ENCODE results near the gene PAPPA2.

PAPPA2 gene

DNA sequence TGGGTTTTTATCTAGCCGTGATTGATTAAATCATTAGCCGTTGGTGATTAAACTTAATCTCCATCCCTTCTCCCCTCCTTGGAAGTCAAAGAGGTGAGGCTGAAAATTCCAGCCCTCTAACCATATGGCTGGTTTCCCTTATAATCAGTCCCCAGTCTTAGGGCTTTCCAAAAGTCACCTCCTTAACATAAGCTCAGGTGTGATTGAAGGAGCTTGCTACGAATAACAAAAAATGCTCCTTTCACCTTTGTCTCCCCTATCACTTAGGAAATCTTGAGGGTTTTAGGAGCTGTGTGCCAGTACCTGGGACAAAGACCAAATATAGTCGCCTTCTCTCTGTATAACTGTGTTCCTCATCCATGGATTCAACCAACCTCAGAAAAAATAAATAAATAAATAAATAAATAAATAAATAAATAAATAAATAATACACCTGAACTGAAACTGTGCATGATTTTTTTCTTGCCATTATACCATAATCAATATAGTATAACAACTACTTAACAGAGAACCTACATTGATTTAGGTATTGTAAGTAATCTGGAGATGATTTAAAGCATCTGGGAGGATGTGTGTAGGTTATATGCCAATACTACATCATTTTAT lies 82.2 kb downstream of the PAPPA2 start:
- TF ChIP-seq, protein P1, sequence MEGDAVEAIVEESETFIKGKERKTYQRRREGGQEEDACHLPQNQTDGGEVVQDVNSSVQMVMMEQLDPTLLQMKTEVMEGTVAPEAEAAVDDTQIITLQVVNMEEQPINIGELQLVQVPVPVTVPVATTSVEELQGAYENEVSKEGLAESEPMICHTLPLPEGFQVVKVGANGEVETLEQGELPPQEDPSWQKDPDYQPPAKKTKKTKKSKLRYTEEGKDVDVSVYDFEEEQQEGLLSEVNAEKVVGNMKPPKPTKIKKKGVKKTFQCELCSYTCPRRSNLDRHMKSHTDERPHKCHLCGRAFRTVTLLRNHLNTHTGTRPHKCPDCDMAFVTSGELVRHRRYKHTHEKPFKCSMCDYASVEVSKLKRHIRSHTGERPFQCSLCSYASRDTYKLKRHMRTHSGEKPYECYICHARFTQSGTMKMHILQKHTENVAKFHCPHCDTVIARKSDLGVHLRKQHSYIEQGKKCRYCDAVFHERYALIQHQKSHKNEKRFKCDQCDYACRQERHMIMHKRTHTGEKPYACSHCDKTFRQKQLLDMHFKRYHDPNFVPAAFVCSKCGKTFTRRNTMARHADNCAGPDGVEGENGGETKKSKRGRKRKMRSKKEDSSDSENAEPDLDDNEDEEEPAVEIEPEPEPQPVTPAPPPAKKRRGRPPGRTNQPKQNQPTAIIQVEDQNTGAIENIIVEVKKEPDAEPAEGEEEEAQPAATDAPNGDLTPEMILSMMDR (IDR thresholded peaks at IDR 0.05; ENCODE audit: control insufficient read depth, extremely low read depth, insufficient read depth) = no peak
- H3K4me3 ChIP-seq (ENCODE audit: low read depth, low read length) = no peak overlapping the region
- no peak for DNase-seq (ENCODE audit: low read depth)

DNA sequence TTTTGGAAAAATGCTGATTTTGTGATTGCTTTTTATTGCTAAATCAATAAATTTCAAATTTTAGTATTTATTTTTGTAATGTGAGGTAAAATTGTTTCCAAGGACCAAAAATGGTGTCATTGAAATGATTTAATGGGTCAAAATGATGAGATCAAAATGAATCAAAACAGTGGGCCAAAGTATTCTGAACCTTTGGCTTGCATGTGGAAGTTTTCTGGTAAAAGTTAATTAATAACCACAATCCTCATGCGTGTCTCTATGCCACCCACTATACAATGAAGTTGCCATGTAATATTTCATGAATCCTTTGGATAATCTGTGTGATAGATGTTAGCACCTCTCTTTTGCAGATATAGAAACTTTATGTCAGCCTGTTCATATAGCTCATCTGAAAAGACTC lies 83.8 kb downstream of the PAPPA2 start:
- TF ChIP-seq, protein P1 (IDR thresholded peaks at IDR 0.05; ENCODE audit: control insufficient read depth, extremely low read depth, insufficient read depth) = no peak
- no peak for DNase-seq (ENCODE audit: low read depth)
- H3K4me3 ChIP-seq (ENCODE audit: low read depth, low read length) = no peak overlapping the region

DNA sequence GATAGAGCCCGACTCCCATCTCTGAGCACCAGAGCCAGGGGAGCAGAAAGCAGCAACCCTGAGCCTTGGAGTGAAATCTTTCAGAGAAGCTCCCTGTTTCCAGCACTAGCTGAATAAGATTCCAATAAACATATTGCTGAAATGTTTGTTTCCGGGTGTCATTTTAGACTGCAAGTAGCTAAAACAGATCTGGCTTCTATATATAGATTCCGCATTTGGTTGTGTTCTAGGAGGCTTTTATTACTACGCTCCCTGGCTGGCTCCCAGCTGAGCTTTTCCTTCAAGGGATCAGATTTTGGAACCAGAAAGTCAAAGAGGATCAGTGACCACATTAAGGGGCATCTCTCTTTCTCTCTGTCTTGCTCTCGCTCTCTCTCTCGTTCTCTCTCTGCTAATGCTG lies 88.2 kb downstream of the PAPPA2 start:
- no peak for DNase-seq (ENCODE audit: low read depth)
- H3K4me3 ChIP-seq (ENCODE audit: low read depth, low read length) = no peak overlapping the region
- TF ChIP-seq, protein P1 (IDR thresholded peaks at IDR 0.05; ENCODE audit: control insufficient read depth, extremely low read depth, insufficient read depth) = no peak

DNA sequence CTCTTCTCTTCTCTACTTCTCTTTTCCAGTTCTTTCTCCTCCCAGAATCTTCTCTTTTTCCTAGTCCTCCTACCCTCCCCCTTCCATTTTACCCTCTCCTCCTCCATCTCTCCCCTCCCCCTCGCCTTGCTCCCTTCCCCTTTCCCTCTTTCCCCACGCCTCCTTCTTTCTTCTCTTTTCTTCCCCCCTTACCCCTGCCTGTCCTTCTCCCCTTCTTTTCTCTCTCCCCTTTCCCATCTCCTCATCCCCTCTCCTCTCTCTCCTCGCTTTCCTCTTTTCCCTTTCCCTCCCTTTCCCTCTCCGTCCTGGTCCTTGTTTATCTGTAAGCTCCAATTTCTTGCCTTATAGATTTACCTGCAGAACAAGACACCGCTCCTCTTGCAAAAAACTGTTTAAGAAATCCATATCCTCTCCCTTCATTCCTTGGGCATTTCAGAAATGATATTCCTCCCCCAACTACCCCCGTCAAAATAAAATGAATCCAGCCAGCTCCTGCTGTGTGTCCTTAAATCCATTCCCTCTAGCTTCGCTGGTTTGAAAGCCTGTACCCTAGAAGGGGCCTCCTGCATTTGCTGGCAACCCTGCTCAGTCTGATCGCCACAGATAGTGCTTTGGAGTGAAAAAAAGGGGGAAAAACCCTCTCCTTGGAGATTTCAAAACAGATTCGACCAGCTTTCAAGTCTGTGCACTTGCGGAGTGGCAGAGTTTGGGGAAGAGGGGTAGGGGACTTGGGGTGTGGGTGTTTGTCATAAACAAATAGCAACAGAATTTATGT lies 89.4 kb downstream of the PAPPA2 start:
- TF ChIP-seq, protein P1 (IDR thresholded peaks at IDR 0.05; ENCODE audit: control insufficient read depth, extremely low read depth, insufficient read depth) = no peak
- no peak for DNase-seq (ENCODE audit: low read depth)
- H3K4me3 ChIP-seq (ENCODE audit: low read depth, low read length) = no peak overlapping the region

DNA sequence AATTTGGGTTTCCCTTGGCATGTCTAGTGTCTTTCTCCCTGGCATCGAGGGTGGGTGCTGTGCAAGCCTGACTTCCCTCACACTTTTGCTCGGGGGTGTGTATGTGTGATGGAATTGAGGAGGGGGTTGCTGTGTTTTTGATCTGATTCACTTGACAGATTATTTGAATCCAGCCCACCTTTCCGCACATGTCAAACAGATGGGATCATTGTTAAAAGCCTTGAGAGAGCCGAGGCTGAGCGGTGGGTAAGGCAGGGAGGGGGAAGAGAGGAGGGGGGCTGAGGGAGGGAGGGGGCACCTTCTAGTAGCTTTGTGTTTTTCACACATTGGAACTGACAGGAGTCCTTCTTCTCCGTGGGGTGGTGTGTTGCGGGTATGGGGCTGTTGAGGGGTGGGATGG lies 90.0 kb downstream of the PAPPA2 start:
- TF ChIP-seq, protein P1 (IDR thresholded peaks at IDR 0.05; ENCODE audit: control insufficient read depth, extremely low read depth, insufficient read depth) = no peak
- H3K4me3 ChIP-seq (ENCODE audit: low read depth, low read length) = no peak overlapping the region
- no peak for DNase-seq (ENCODE audit: low read depth)

DNA sequence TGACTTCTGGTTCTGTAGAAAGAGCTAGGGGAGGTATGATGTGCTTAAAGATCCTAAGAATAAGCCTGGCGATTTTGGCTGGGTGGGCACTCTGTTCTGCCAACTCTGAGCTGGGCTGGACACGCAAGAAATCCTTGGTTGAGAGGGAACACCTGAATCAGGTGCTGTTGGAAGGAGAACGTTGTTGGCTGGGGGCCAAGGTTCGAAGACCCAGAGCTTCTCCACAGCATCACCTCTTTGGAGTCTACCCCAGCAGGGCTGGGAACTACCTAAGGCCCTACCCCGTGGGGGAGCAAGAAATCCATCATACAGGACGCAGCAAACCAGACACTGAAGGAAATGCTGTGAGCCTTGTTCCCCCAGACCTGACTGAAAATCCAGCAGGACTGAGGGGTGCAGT lies 93.3 kb downstream of the PAPPA2 start:
- TF ChIP-seq, protein P1 (IDR thresholded peaks at IDR 0.05; ENCODE audit: control insufficient read depth, extremely low read depth, insufficient read depth) = no peak
- no peak overlapping the region for H3K4me3 ChIP-seq (ENCODE audit: low read depth, low read length)
- DNase-seq (ENCODE audit: low read depth) = no peak

All from LNCaP clone FGC (cell line).